ENCODE measurements around the gene PTTG2.
A peak's percentile ranks its signal among the peaks of the same experiment; 100 is the strongest.
"Not testable (repeated sequence)": the region's sequence is repeated elsewhere in the genome, so short reads cannot be mapped to it uniquely, and the experiment has no call there.

The PTTG2 gene

GRCh38 chr4:37958932-37959331, 1.3 kb upstream of the PTTG2 start:
- DNase-seq = no peak

GRCh38 chr4:37960679-37961450, 667 bp downstream of the PTTG2 start:
- DNase-seq = no peak

- DNase-seq = no peak
These were observed 4.7 kb downstream of the PTTG2 start for GRCh38 chr4:37964734-37965457.

GRCh38 chr4:37966044-37966443, 5.8 kb downstream of the PTTG2 start:
- DNase-seq = no peak

- no peak for DNase-seq
These were observed 7.5 kb downstream of the PTTG2 start for GRCh38 chr4:37967736-37968135.

- no peak for DNase-seq
These were observed 8.5 kb downstream of the PTTG2 start for GRCh38 chr4:37968747-37969146.

GRCh38 chr4:37970702-37971101, 10.5 kb downstream of the PTTG2 start:
- no peak for DNase-seq

- no peak for DNase-seq
These were observed 11.0 kb downstream of the PTTG2 start for GRCh38 chr4:37971202-37971601.

GRCh38 chr4:37973441-37973840, 13.2 kb downstream of the PTTG2 start:
- DNase-seq = no peak

GRCh38 chr4:37975321-37975822, 15.2 kb downstream of the PTTG2 start:
- not testable (repeated sequence) for DNase-seq

GRCh38 chr4:37976507-37976906, 16.3 kb downstream of the PTTG2 start:
- no peak for DNase-seq

GRCh38 chr4:37976991-37977470, 16.8 kb downstream of the PTTG2 start:
- DNase-seq = peak; percentile 41

- DNase-seq = peak; percentile 40
These were observed 17.5 kb downstream of the PTTG2 start for GRCh38 chr4:37977471-37978247.

- no peak for DNase-seq
These were observed 18.2 kb downstream of the PTTG2 start for GRCh38 chr4:37978248-37978924.

GRCh38 chr4:37980246-37980645, 20.0 kb downstream of the PTTG2 start:
- DNase-seq = no peak

GRCh38 chr4:37981425-37981824, 21.2 kb downstream of the PTTG2 start:
- DNase-seq = no peak

GRCh38 chr4:37981844-37982720, 21.9 kb downstream of the PTTG2 start:
- no peak for DNase-seq

- DNase-seq = no peak
These were observed 22.5 kb downstream of the PTTG2 start for GRCh38 chr4:37982736-37983135.

GRCh38 chr4:37983951-37984350, 23.8 kb downstream of the PTTG2 start:
- DNase-seq = no peak

GRCh38 chr4:37985730-37986275, 25.6 kb downstream of the PTTG2 start:
- DNase-seq = no peak

GRCh38 chr4:37988670-37989069, 28.5 kb downstream of the PTTG2 start:
- DNase-seq = no peak
